ENCODE measurements around the gene NAALADL2. TPM values are rescaled to one million over a fixed set of nuclear protein-coding genes. Genes with fewer than 3 reads are reported as not detected.
A peak's percentile ranks its signal among the peaks of the same experiment; 100 is the strongest.
"Not testable (repeated sequence)": the region's sequence is repeated elsewhere in the genome, so short reads cannot be mapped to it uniquely, and the experiment has no call there.

NAALADL2 gene
- total and polyA plus RNA-seq, 2 donors (not counting 1 experiment from before 2014, with no cell fraction given): 8.8 to 11.6 TPM

- no peaks in the 10 kb centered on the region for H3K4me1 ChIP-seq (ENCODE audit: control insufficient read depth, extremely low read depth, insufficient read depth, low read length)
Observed at GRCh38 chr3:175358935-175359334, 499.8 kb downstream of the NAALADL2 start.

GRCh38 chr3:175370426-175370825 is 511.3 kb downstream of the NAALADL2 start:
- not testable (repeated sequence) for H4K20me1 ChIP-seq (ENCODE audit: control insufficient read depth, extremely low read depth, insufficient read depth, low read length); H3K4me2 ChIP-seq (ENCODE audit: extremely low read depth, insufficient read depth, low read length); H3K36me3 ChIP-seq (ENCODE audit: control insufficient read depth, insufficient read depth, low read length); H2AFZ ChIP-seq (ENCODE audit: low read length); H3K9me3 ChIP-seq (ENCODE audit: control insufficient read depth, insufficient read depth, low read depth, low read length); H3K27ac ChIP-seq (ENCODE audit: insufficient read depth, low read length); H3K79me2 ChIP-seq (ENCODE audit: control insufficient read depth, insufficient read depth, low read length); H3K9ac ChIP-seq (ENCODE audit: insufficient read depth, low read length); H3K4me3 ChIP-seq (replicated peaks in 1 of 4; ENCODE audit: control extremely low read depth in 1 of 4, insufficient read depth in 1 of 4, low read depth in 3 of 4, low read length in 4 of 4); H3K27me3 ChIP-seq (ENCODE audit: control insufficient read depth, insufficient read depth, low read length); H3K4me1 ChIP-seq (ENCODE audit: control insufficient read depth, extremely low read depth, insufficient read depth, low read length)
- DNase-seq (ENCODE audit: low read depth in 2 of 2): peak; percentile 49 to 80

More at GRCh38 chr3:175358935-175359334, 499.8 kb downstream of the NAALADL2 start:
- Histone ChIP-seq H3K4me3 (replicated peaks in 1 of 4; ENCODE audit: control extremely low read depth in 1 of 4, insufficient read depth in 1 of 4, low read depth in 3 of 4, low read length in 4 of 4) (no peak overlapping the region), H2AFZ (ENCODE audit: low read length) (no peak overlapping the region), H3K4me2 (ENCODE audit: extremely low read depth, insufficient read depth, low read length) (no peak overlapping the region), H3K36me3 (ENCODE audit: control insufficient read depth, insufficient read depth, low read length) (no peaks in the 10 kb centered on the region), H3K9ac (ENCODE audit: insufficient read depth, low read length) (no peak overlapping the region), H3K9me3 (ENCODE audit: control insufficient read depth, insufficient read depth, low read depth, low read length) (no peaks in the 10 kb centered on the region), H3K27ac (ENCODE audit: insufficient read depth, low read length) (no peak overlapping the region), H4K20me1 (ENCODE audit: control insufficient read depth, extremely low read depth, insufficient read depth, low read length) (no peaks in the 10 kb centered on the region), H3K79me2 (ENCODE audit: control insufficient read depth, insufficient read depth, low read length) (no peaks in the 10 kb centered on the region), H3K27me3 (ENCODE audit: control insufficient read depth, insufficient read depth, low read length) (no peaks in the 10 kb centered on the region)
- TF ChIP-seq CTCF (conservative IDR thresholded peaks at IDR 0.05 in 1 of 2, IDR thresholded peaks at IDR 0.05 in 1 of 2; ENCODE audit: low read depth in 1 of 2, low read length in 2 of 2) (no peak), EZH2 (IDR thresholded peaks at IDR 0.05; ENCODE audit: low read length, missing control alignments) (no peak)
- no peak for DNase-seq (ENCODE audit: low read depth in 2 of 2)

- not testable (repeated sequence) for H3K4me3 ChIP-seq (replicated peaks in 1 of 4; ENCODE audit: control extremely low read depth in 1 of 4, insufficient read depth in 1 of 4, low read depth in 3 of 4, low read length in 4 of 4); H3K27ac ChIP-seq (ENCODE audit: insufficient read depth, low read length); H3K36me3 ChIP-seq (ENCODE audit: control insufficient read depth, insufficient read depth, low read length); H3K4me2 ChIP-seq (ENCODE audit: extremely low read depth, insufficient read depth, low read length); H3K79me2 ChIP-seq (ENCODE audit: control insufficient read depth, insufficient read depth, low read length); H3K27me3 ChIP-seq (ENCODE audit: control insufficient read depth, insufficient read depth, low read length); H3K9me3 ChIP-seq (ENCODE audit: control insufficient read depth, insufficient read depth, low read depth, low read length); H2AFZ ChIP-seq (ENCODE audit: low read length); H3K9ac ChIP-seq (ENCODE audit: insufficient read depth, low read length); H3K4me1 ChIP-seq (ENCODE audit: control insufficient read depth, extremely low read depth, insufficient read depth, low read length); H4K20me1 ChIP-seq (ENCODE audit: control insufficient read depth, extremely low read depth, insufficient read depth, low read length); DNase-seq (ENCODE audit: low read depth in 2 of 2)
Observed at GRCh38 chr3:175371187-175371586, 512.1 kb downstream of the NAALADL2 start.

- no peak for TF ChIP-seq EZH2 (IDR thresholded peaks at IDR 0.05; ENCODE audit: low read length, missing control alignments)
- no peak for TF ChIP-seq CTCF (conservative IDR thresholded peaks at IDR 0.05 in 1 of 2, IDR thresholded peaks at IDR 0.05 in 1 of 2; ENCODE audit: low read depth in 1 of 2, low read length in 2 of 2)
- Histone ChIP-seq H3K4me2 (ENCODE audit: extremely low read depth, insufficient read depth, low read length) (no peak overlapping the region), H3K27me3 (ENCODE audit: control insufficient read depth, insufficient read depth, low read length) (no peaks in the 10 kb centered on the region), H3K9me3 (ENCODE audit: control insufficient read depth, insufficient read depth, low read depth, low read length) (no peaks in the 10 kb centered on the region), H4K20me1 (ENCODE audit: control insufficient read depth, extremely low read depth, insufficient read depth, low read length) (no peaks in the 10 kb centered on the region), H3K79me2 (ENCODE audit: control insufficient read depth, insufficient read depth, low read length) (no peaks in the 10 kb centered on the region), H3K4me1 (ENCODE audit: control insufficient read depth, extremely low read depth, insufficient read depth, low read length) (no peaks in the 10 kb centered on the region), H3K36me3 (ENCODE audit: control insufficient read depth, insufficient read depth, low read length) (no peaks in the 10 kb centered on the region), H3K9ac (ENCODE audit: insufficient read depth, low read length) (no peak overlapping the region), H2AFZ (ENCODE audit: low read length) (no peak overlapping the region), H3K4me3 (replicated peaks in 1 of 4; ENCODE audit: control extremely low read depth in 1 of 4, insufficient read depth in 1 of 4, low read depth in 3 of 4, low read length in 4 of 4) (no peak overlapping the region), H3K27ac (ENCODE audit: insufficient read depth, low read length) (no peak overlapping the region)
- DNase-seq (ENCODE audit: low read depth in 2 of 2): no peak
Observed at GRCh38 chr3:175374705-175375104, 515.6 kb downstream of the NAALADL2 start.
